SK-N-SH treated with all-trans-retinoic acid at 6 μM for 48 hours (cell line): ENCODE measurements around the gene SETD3.

Experiments
- ATAC-seq: fragments of 200-7000 bp; cut with Tn5 transposase; 3 replicates; pipeline ENCODE4 v1.9.1; 2020; ENCODE audit warnings: mild to moderate bottlenecking, moderate library complexity
- ARNTL ChIP-seq: fragments of 450-650 bp; formaldehyde crosslinking; IDR thresholded peaks from 2 replicates; pipeline ENCODE4 v1.5.0; 2020; ENCODE audit warnings: low read depth, mild to moderate bottlenecking, moderate library complexity, borderline replicate concordance
- CREB5 ChIP-seq: fragments of 250-450 bp; sonication (Bioruptor Pico); IDR thresholded peaks from 2 replicates; pipeline ENCODE4 v1.5.1; 2020; ENCODE audit warnings: low read depth, mild to moderate bottlenecking, moderate library complexity
- CSDC2 ChIP-seq: fragments of 250-450 bp; sonication (Bioruptor Pico); IDR thresholded peaks from 2 replicates; pipeline ENCODE4 v1.5.0; 2020; ENCODE audit warnings: mild to moderate bottlenecking, moderate library complexity
- ESRRG ChIP-seq: fragments of 250-450 bp; sonication (Bioruptor Pico); IDR thresholded peaks from 2 replicates; pipeline ENCODE4 v1.6.1; 2021; ENCODE audit warnings: mild to moderate bottlenecking
- GLIS3 ChIP-seq: fragments of 250-450 bp; sonication (Bioruptor Pico); IDR thresholded peaks from 2 replicates; pipeline ENCODE4 v1.5.0; 2020; ENCODE audit warnings: mild to moderate bottlenecking, moderate library complexity
- ISL1 ChIP-seq: fragments of 250-450 bp; sonication (Bioruptor Pico); IDR thresholded peaks from 2 replicates; pipeline ENCODE4 v2.1.2; 2022; ENCODE audit warnings: mild to moderate bottlenecking, moderate library complexity
- OSR1 ChIP-seq: fragments of 250-450 bp; sonication (Bioruptor Pico); IDR thresholded peaks from 2 replicates; pipeline ENCODE4 v1.8.0; 2022; ENCODE audit warnings: moderate library complexity, mild to moderate bottlenecking, inconsistent platforms
- PATZ1 ChIP-seq: fragments of 250-450 bp; sonication (Bioruptor Pico); IDR thresholded peaks from 2 replicates; pipeline ENCODE4 v1.8.0; 2020; ENCODE audit warnings: mild to moderate bottlenecking, moderate library complexity, borderline replicate concordance
- POU6F1 ChIP-seq: fragments of 250-450 bp; sonication (Bioruptor Pico); IDR thresholded peaks from 2 replicates; pipeline ENCODE4 v1.8.0; 2021; ENCODE audit warnings: low read depth, mild to moderate bottlenecking, moderate library complexity, borderline replicate concordance
- PPARA ChIP-seq: fragments of 250-450 bp; sonication (Bioruptor Pico); IDR thresholded peaks from 2 replicates; pipeline ENCODE4 v1.5.0; 2020; ENCODE audit warnings: mild to moderate bottlenecking, borderline replicate concordance
- RARB ChIP-seq: fragments of 250-450 bp; sonication (Bioruptor Pico); IDR thresholded peaks from 2 replicates; pipeline ENCODE4 v1.8.0; 2021; ENCODE audit warnings: mild to moderate bottlenecking, moderate library complexity
- SNAI2 ChIP-seq: fragments of 250-450 bp; sonication (Bioruptor Pico); IDR thresholded peaks from 2 replicates; pipeline ENCODE4 v1.5.0; 2020; ENCODE audit warnings: mild to moderate bottlenecking, moderate library complexity
- TCF4 ChIP-seq: fragments of 250-450 bp; sonication (Bioruptor Pico); IDR thresholded peaks from 2 replicates; pipeline ENCODE4 v1.8.0; 2021; ENCODE audit warnings: mild to moderate bottlenecking, moderate library complexity, borderline replicate concordance
- TOX ChIP-seq: fragments of 250-450 bp; sonication (Bioruptor Pico); IDR thresholded peaks from 2 replicates; pipeline ENCODE4 v1.8.0; 2021; ENCODE audit warnings: mild to moderate bottlenecking, moderate library complexity, borderline replicate concordance
- TSHZ2 ChIP-seq: fragments of 250-450 bp; sonication (Bioruptor Pico); IDR thresholded peaks from 2 replicates; pipeline ENCODE4 v1.5.0; 2020; ENCODE audit warnings: mild to moderate bottlenecking, moderate library complexity
- ZC3H10 ChIP-seq: fragments of 250-450 bp; sonication (Bioruptor Pico); IDR thresholded peaks from 2 replicates; pipeline ENCODE4 v1.5.1; 2021; ENCODE audit warnings: mild to moderate bottlenecking, moderate library complexity
- ZFP3 ChIP-seq: fragments of 250-450 bp; sonication (Bioruptor Pico); IDR thresholded peaks from 2 replicates; pipeline ENCODE4 v1.5.0; 2020; ENCODE audit warnings: mild to moderate bottlenecking, moderate library complexity
- ZFP30 ChIP-seq: fragments of 450-650 bp; formaldehyde crosslinking; IDR thresholded peaks from 2 replicates; pipeline ENCODE4 v1.5.0; 2022; ENCODE audit warnings: mild to moderate bottlenecking, moderate library complexity
- ZNF565 ChIP-seq: fragments of 450-650 bp; formaldehyde crosslinking; conservative IDR thresholded peaks from 2 replicates; pipeline ENCODE4 v1.5.0; 2020; ENCODE audit warnings: low read depth, mild to moderate bottlenecking, moderate library complexity
- ZNF70 ChIP-seq: fragments of 450-650 bp; formaldehyde crosslinking; IDR thresholded peaks from 2 replicates; pipeline ENCODE4 v1.5.0; 2020; ENCODE audit warnings: mild to moderate bottlenecking, moderate library complexity
- ZNF8 ChIP-seq: fragments of 450-650 bp; formaldehyde crosslinking; IDR thresholded peaks from 2 replicates; pipeline ENCODE4 v1.5.0; 2020; ENCODE audit warnings: mild to moderate bottlenecking, moderate library complexity

SETD3 gene

GRCh38 chr14:99407416-99407815, 73.2 kb downstream of the SETD3 start:
- TF ChIP-seq TSHZ2 (CRISPR knock-in tag) (no peak), ZFP3 (no peak), TOX (CRISPR knock-in tag) (no peak), OSR1 (CRISPR knock-in tag) (no peak), ZFP30 (CRISPR knock-in tag) (no peak), CSDC2 (no peak), ZNF70 (CRISPR knock-in tag) (no peak), PPARA (CRISPR knock-in tag) (no peak), RARB (CRISPR knock-in tag) (no peak), ZC3H10 (CRISPR knock-in tag) (no peak), ISL1 (no peak), ZNF8 (CRISPR knock-in tag) (no peak), CREB5 (CRISPR knock-in tag) (no peak), SNAI2 (CRISPR knock-in tag) (no peak), ZNF565 (CRISPR knock-in tag) (no peak), ESRRG (CRISPR knock-in tag) (no peak), GLIS3 (CRISPR knock-in tag) (no peak), TCF4 (no peak)
- no peak for ATAC-seq

GRCh38 chr14:99402950-99403349, 77.7 kb downstream of the SETD3 start:
- TF ChIP-seq ZFP30 (CRISPR knock-in tag) (no peak), ZFP3 (no peak), ZNF8 (CRISPR knock-in tag) (no peak), ISL1 (no peak), ZC3H10 (CRISPR knock-in tag) (no peak), TCF4 (no peak), ESRRG (CRISPR knock-in tag) (no peak), OSR1 (CRISPR knock-in tag) (no peak)
- TF ChIP-seq, all 23 proteins: peak for 0
- ATAC-seq = no peak

- TF ChIP-seq GLIS3 (CRISPR knock-in tag) (no peak), ZFP30 (CRISPR knock-in tag) (no peak), OSR1 (CRISPR knock-in tag) (no peak), ZNF70 (CRISPR knock-in tag) (no peak), ZNF8 (CRISPR knock-in tag) (no peak), PATZ1 (CRISPR knock-in tag) (no peak), PPARA (CRISPR knock-in tag) (no peak), ISL1 (no peak), CREB5 (CRISPR knock-in tag) (no peak), ARNTL (CRISPR knock-in tag) (no peak), ZC3H10 (CRISPR knock-in tag) (no peak), ZFP3 (no peak), ZNF565 (CRISPR knock-in tag) (no peak), POU6F1 (no peak), TOX (CRISPR knock-in tag) (no peak), RARB (CRISPR knock-in tag) (no peak), CSDC2 (no peak), TSHZ2 (CRISPR knock-in tag) (no peak), ESRRG (CRISPR knock-in tag) (no peak)
- ATAC-seq = no peak
These were observed 78.4 kb downstream of the SETD3 start for GRCh38 chr14:99402285-99402648.
